NCI-H510A (cell line): ENCODE data around the gene DGKD.
"Not testable (repeated sequence)": the region's sequence is repeated elsewhere in the genome, so short reads cannot be mapped to it uniquely, and the experiment has no call there.

ENCODE experiments used
- DNase-seq: peaks from one replicate; lab custom pipeline; 2025; lab: John Stamatoyannopoulos, UW

Gene DGKD

GRCh38 chr2:233360771-233361176 lies 6.5 kb downstream of the DGKD start:
- no peak for DNase-seq

GRCh38 chr2:233361297-233361696 lies 7.0 kb downstream of the DGKD start:
- DNase-seq, result no peak

GRCh38 chr2:233362742-233363141 lies 8.4 kb downstream of the DGKD start:
- no peak for DNase-seq

GRCh38 chr2:233363744-233364235 lies 9.5 kb downstream of the DGKD start:
- no peak for DNase-seq

GRCh38 chr2:233365861-233366520 lies 11.7 kb downstream of the DGKD start:
- DNase-seq, result no peak

GRCh38 chr2:233367586-233367985 lies 13.3 kb downstream of the DGKD start:
- no peak for DNase-seq

- DNase-seq, result no peak
Measured at GRCh38 chr2:233368756-233369155, 14.5 kb downstream of the DGKD start.

- DNase-seq, result no peak
Measured at GRCh38 chr2:233369462-233369861, 15.2 kb downstream of the DGKD start.

GRCh38 chr2:233369897-233370685 lies 15.8 kb downstream of the DGKD start:
- DNase-seq, result no peak

- DNase-seq, result no peak
Measured at GRCh38 chr2:233371641-233372040, 17.3 kb downstream of the DGKD start.

GRCh38 chr2:233372855-233373254 lies 18.6 kb downstream of the DGKD start:
- DNase-seq, result no peak

GRCh38 chr2:233373316-233373715 lies 19.0 kb downstream of the DGKD start:
- no peak for DNase-seq

- not testable (repeated sequence) for DNase-seq
Measured at GRCh38 chr2:233374776-233375175, 20.5 kb downstream of the DGKD start.

- no peak for DNase-seq
Measured at GRCh38 chr2:233375490-233376314, 21.4 kb downstream of the DGKD start.

- no peak for DNase-seq
Measured at GRCh38 chr2:233379034-233379433, 24.7 kb downstream of the DGKD start.

GRCh38 chr2:233379441-233379840 lies 25.1 kb downstream of the DGKD start:
- no peak for DNase-seq

- DNase-seq, result no peak
Measured at GRCh38 chr2:233380132-233380895, 26.0 kb downstream of the DGKD start.

- DNase-seq, result no peak
Measured at GRCh38 chr2:233380995-233381637, 26.8 kb downstream of the DGKD start.

GRCh38 chr2:233381638-233381995 lies 27.3 kb downstream of the DGKD start:
- DNase-seq, result no peak

GRCh38 chr2:233384015-233384414 lies 29.7 kb downstream of the DGKD start:
- no peak for DNase-seq

- no peak for DNase-seq
Measured at GRCh38 chr2:233384811-233385488, 30.7 kb downstream of the DGKD start.
